Prostate gland (tissue), 2 donors: ENCODE data around the gene PRKD1. TPM values are rescaled to one million over a fixed set of nuclear protein-coding genes. Genes with fewer than 3 reads are reported as not detected.

ENCODE experiments used
- DNase-seq: peaks from one replicate; pipeline ENCODE4 v3.0.0-alpha.2; 2019; ENCODE audit warnings: low spot score
- H3K27ac ChIP-seq, 2 donors: fragments of 200-600 bp; sonication (generic); 2 replicates each; pipeline ENCODE4 v1.5.1; 2017 to 2019
- H3K27me3 ChIP-seq: fragments of 200-600 bp; sonication (generic); replicated peaks from 2 replicates; pipeline ENCODE4 v1.5.1; 2019; ENCODE audit not compliant: insufficient read depth
- H3K36me3 ChIP-seq, 2 donors: fragments of 200-600 bp; sonication (generic); 1 replicate in 1 of 2; 2 replicates in 1 of 2; pipeline versions ENCODE4 v1.5.1 to v1.8.1; 2017 to 2019
- H3K4me1 ChIP-seq: fragments of 200-600 bp; sonication (generic); replicated peaks from 2 replicates; pipeline ENCODE4 v1.5.1; 2019
- H3K4me3 ChIP-seq, 2 donors: fragments of 200-600 bp; sonication (generic); 2 replicates each; pipeline ENCODE4 v1.5.1; 2017 to 2019
- H3K9me3 ChIP-seq: fragments of 200-600 bp; sonication (generic); 2 replicates; pipeline ENCODE4 v1.5.1; 2017
- CTCF ChIP-seq, 4 experiments: fragments of 200-600 bp in 2 of 4; fragments of 450-650 bp in 2 of 4; sonication (generic) in 2 of 4; IDR thresholded peaks; 1 replicate in 3 of 4; 2 replicates in 1 of 4; pipeline ENCODE4 v1.5.1; 2016 to 2019; ENCODE audit warnings: antibody characterized with exemption in 4 of 4, mild to moderate bottlenecking in 2 of 4, moderate library complexity in 2 of 4
- POLR2A ChIP-seq: fragments of 450-650 bp; IDR thresholded peaks from one replicate; pipeline ENCODE4 v1.6.1; 2016; ENCODE audit warnings: antibody characterized with exemption, mild to moderate bottlenecking
- POLR2AphosphoS5 ChIP-seq: sonication (generic); formaldehyde crosslinking; IDR thresholded peaks from one replicate; pipeline ENCODE4 v1.6.1; 2017; ENCODE audit warnings: antibody characterized with exemption
- WGBS: methylation state at CpG from one replicate; pipeline ENCODE4 v1.1.5; 2018; 5-methylcytosine and 5-hydroxymethylcytosine counted together
- intact Hi-C: fragments of 100-400 bp; cut with DNase I; formaldehyde crosslinking; loops from one replicate; pipeline ENCODE4 v1.14.2; 2022
- total RNA-seq, 2 donors: library from RNA; depleted of rRNA; stranded (reverse); fragments of >200 nt; gene quantifications; one replicate each; pipeline ENCODE4 v1.1.0, GENCODE V29; 2016

Gene PRKD1
- total RNA-seq, 2 donors from 2014 or later: 45.0 to 82.0 TPM

- no peaks in the 10 kb centered on the region for H3K4me1 ChIP-seq
- no peaks in the 10 kb centered on the region for H3K36me3 ChIP-seq
- no peaks in the 10 kb centered on the region for H3K9me3 ChIP-seq
- no peak overlapping the region for H3K27ac ChIP-seq
- H3K4me3 ChIP-seq: no peak overlapping the region
- intact Hi-C loops: loop anchor here (10.0 kb wide), 1 partner anchor 366 kb away; the partner anchor contains the start of gene PRKD1
- WGBS: 71% methylated on average over 4 of the region's 4 CpGs
- DNase-seq: no peak
- TF ChIP-seq CTCF (IDR thresholded peaks at IDR 0.05) (no peak), POLR2A (no peak), POLR2AphosphoS5 (no peak)
- no peaks in the 10 kb centered on the region for H3K27me3 ChIP-seq
These were observed 369.1 kb downstream of the PRKD1 start for GRCh38 chr14:29558516-29558915.

- 94% methylated on average over 3 of the region's 3 CpGs for whole genome bisulfite sequencing
- intact Hi-C loops: loop anchor here (10.0 kb wide), 1 partner anchor 370 kb away; the partner anchor contains the start of gene PRKD1
- no peak overlapping the region for H3K4me3 ChIP-seq
- H3K27me3 ChIP-seq: no peaks in the 10 kb centered on the region
- H3K36me3 ChIP-seq: no peaks in the 10 kb centered on the region
- DNase-seq: no peak
- TF ChIP-seq POLR2A (no peak), CTCF (IDR thresholded peaks at IDR 0.05) (no peak), POLR2AphosphoS5 (no peak)
- no peaks in the 10 kb centered on the region for H3K9me3 ChIP-seq
- H3K4me1 ChIP-seq: no peaks in the 10 kb centered on the region
- no peak overlapping the region for H3K27ac ChIP-seq
These were observed 373.3 kb downstream of the PRKD1 start for GRCh38 chr14:29554335-29554734.

- TF ChIP-seq POLR2A (no peak), CTCF (IDR thresholded peaks at IDR 0.05) (no peak), POLR2AphosphoS5 (no peak)
- DNase-seq: no peak
- Histone ChIP-seq H3K4me3 (no peak overlapping the region), H3K9me3 (no peaks in the 10 kb centered on the region), H3K27me3 (no peaks in the 10 kb centered on the region), H3K4me1 (no peaks in the 10 kb centered on the region), H3K27ac (no peak overlapping the region), H3K36me3 (no peaks in the 10 kb centered on the region)
- 76% methylated on average over 4 of the region's 4 CpGs for WGBS
- intact Hi-C loops: loop anchor here (10.0 kb wide), 1 partner anchor 371 kb away; the partner anchor contains the start of gene PRKD1
These were observed 374.2 kb downstream of the PRKD1 start for GRCh38 chr14:29553427-29553826.

GRCh38 chr14:29548948-29549370 is 378.7 kb downstream of the PRKD1 start:
- Histone ChIP-seq H3K27me3 (no peaks in the 10 kb centered on the region), H3K36me3 (no peaks in the 10 kb centered on the region), H3K9me3 (no peaks in the 10 kb centered on the region), H3K4me3 (no peak overlapping the region), H3K4me1 (no peaks in the 10 kb centered on the region), H3K27ac (no peak overlapping the region)
- peak; percentile 18 for DNase-seq
- intact Hi-C loops: loop anchor here (5.0 kb wide), 2 partner anchors 453 to 663 kb away; no protein-coding TSS in a partner anchor
- 29% methylated on average over 2 of the region's 2 CpGs for WGBS
- TF ChIP-seq CTCF (IDR thresholded peaks at IDR 0.05) (peak in 3 of 4 experiments; percentile 60 to 78 (median 69)), POLR2A (no peak)

GRCh38 chr14:29545714-29546113 is 381.9 kb downstream of the PRKD1 start:
- no peak for DNase-seq
- no peaks in the 10 kb centered on the region for H3K4me1 ChIP-seq
- no peak overlapping the region for H3K27ac ChIP-seq
- intact Hi-C loops: loop anchor here (5.0 kb wide), 2 partner anchors 457 to 667 kb away; no protein-coding TSS in a partner anchor
- WGBS: 90% methylated on average over 2 of the region's 2 CpGs
- H3K4me3 ChIP-seq: no peak overlapping the region
- H3K36me3 ChIP-seq: no peaks in the 10 kb centered on the region
- no peaks in the 10 kb centered on the region for H3K27me3 ChIP-seq
- H3K9me3 ChIP-seq: no peaks in the 10 kb centered on the region
- no peak for TF ChIP-seq CTCF (IDR thresholded peaks at IDR 0.05)
- no peak for TF ChIP-seq POLR2A
- no peak for TF ChIP-seq POLR2AphosphoS5
